Middle frontal gyrus (tissue), 1 donor: Measurements from ENCODE around the gene METTL2B.
A peak's percentile ranks its signal among the peaks of the same experiment; 100 is the strongest.
"Not testable (repeated sequence)": the region's sequence is repeated elsewhere in the genome, so short reads cannot be mapped to it uniquely, and the experiment has no call there.

Experiments used
- DNase-seq: peaks from one replicate; pipeline ENCODE4 v3.0.0-alpha.2; 2015; ENCODE audit warnings: low spot score; ENCODE audit errors: extremely low spot score

Gene METTL2B

GRCh38 chr7:128454808-128455542 lies 21.6 kb upstream of the METTL2B start:
- no peak for DNase-seq

- DNase-seq, result peak; percentile 82
Measured at GRCh38 chr7:128455543-128456254, 20.8 kb upstream of the METTL2B start, which contains the start of gene HILPDA. HILPDA (plus strand) TSS chr7:128455878; CDS start chr7:128457269, 1,391 bp downstream.

GRCh38 chr7:128456255-128456725 lies 20.3 kb upstream of the METTL2B start:
- no peak for DNase-seq

GRCh38 chr7:128457385-128457784 lies 19.2 kb upstream of the METTL2B start:
- DNase-seq, result not testable (repeated sequence)

- no peak for DNase-seq
Measured at GRCh38 chr7:128458956-128459355, 17.6 kb upstream of the METTL2B start.

- DNase-seq, result peak; percentile 32
Measured at GRCh38 chr7:128459394-128459878, 17.1 kb upstream of the METTL2B start.

GRCh38 chr7:128462460-128462859 lies 14.1 kb upstream of the METTL2B start:
- no peak for DNase-seq

GRCh38 chr7:128463345-128463744 lies 13.2 kb upstream of the METTL2B start:
- DNase-seq, result not testable (repeated sequence)

GRCh38 chr7:128463933-128464332 lies 12.6 kb upstream of the METTL2B start:
- not testable (repeated sequence) for DNase-seq

GRCh38 chr7:128466871-128467270 lies 9.7 kb upstream of the METTL2B start:
- DNase-seq, result not testable (repeated sequence)

- DNase-seq, result not testable (repeated sequence)
Measured at GRCh38 chr7:128477336-128477690, 765 bp downstream of the METTL2B start.

GRCh38 chr7:128479082-128479481 lies 2.5 kb downstream of the METTL2B start:
- DNase-seq, result not testable (repeated sequence)

- not testable (repeated sequence) for DNase-seq
Measured at GRCh38 chr7:128488134-128488533, 11.6 kb downstream of the METTL2B start.

GRCh38 chr7:128497405-128497804 lies 20.9 kb downstream of the METTL2B start:
- DNase-seq, result no peak

- not testable (repeated sequence) for DNase-seq
Measured at GRCh38 chr7:128505416-128505815, 28.9 kb downstream of the METTL2B start.

GRCh38 chr7:128506819-128507218 lies 30.3 kb downstream of the METTL2B start:
- DNase-seq, result not testable (repeated sequence)

- DNase-seq, result not testable (repeated sequence)
Measured at GRCh38 chr7:128507321-128507993, 30.9 kb downstream of the METTL2B start.

GRCh38 chr7:128511692-128512091 lies 35.1 kb downstream of the METTL2B start:
- DNase-seq, result not testable (repeated sequence)

GRCh38 chr7:128515232-128515631 lies 38.7 kb downstream of the METTL2B start:
- DNase-seq, result not testable (repeated sequence)

GRCh38 chr7:128517023-128517422 lies 40.5 kb downstream of the METTL2B start:
- DNase-seq, result not testable (repeated sequence)

GRCh38 chr7:128523226-128523931 lies 46.8 kb downstream of the METTL2B start:
- DNase-seq, result not testable (repeated sequence)
